Activated naive CD4-positive, alpha-beta T cell treated with anti-CD3 and anti-CD28 coated beads, Interleukin-2, amount 50 U/mL, for 72 hours (primary cell): ENCODE results near the gene SLC9A9. TPM values are rescaled to one million over a fixed set of nuclear protein-coding genes. Genes with fewer than 3 reads are reported as not detected.

ENCODE experiments used
- ATAC-seq, 2 donors: fragments of 150-1000 bp; cut with Tn5 transposase; 2 replicates each; pipeline ENCODE4 v1.10.0; 2021; ENCODE audit warnings: mild to moderate bottlenecking in 2 of 2, moderate library complexity in 2 of 2
- DNase-seq, 2 donors: peaks; one replicate each; pipeline ENCODE4 v3.0.0; 2021 to 2022; ENCODE audit warnings: low spot score in 2 of 2
- H3K27ac Mint-ChIP-seq, 2 donors: one replicate each; pipeline ENCODE4 v1.8.0; 2022; ENCODE audit warnings: mild to moderate bottlenecking in 2 of 2, mixed read lengths in 2 of 2
- H3K36me3 Mint-ChIP-seq, 2 donors: one replicate each; pipeline ENCODE4 v1.8.0; 2022; ENCODE audit warnings: mixed read lengths in 2 of 2
- H3K9me3 Mint-ChIP-seq, 2 donors: one replicate each; pipeline ENCODE4 v1.8.0; 2022; ENCODE audit warnings: mixed read lengths in 2 of 2
- total RNA-seq, 2 donors: library from RNA; stranded (reverse); gene quantifications; one replicate each; pipeline ENCODE4 v1.2.3, GENCODE V29; 2022

Gene SLC9A9
- total RNA-seq, 2 donors from 2014 or later, result 2.3 to 2.5 TPM

- Mint-ChIP-seq H3K9me3 (no peaks in the 10 kb centered on the region), H3K36me3 (no peaks in the 10 kb centered on the region)
- no peak for ATAC-seq
Measured at GRCh38 chr3:143482106-143483088, 365.9 kb downstream of the SLC9A9 start.

GRCh38 chr3:143480344-143480743, 367.9 kb downstream of the SLC9A9 start:
- DNase-seq (no peak), ATAC-seq (no peak)
- Mint-ChIP-seq H3K9me3 (no peaks in the 10 kb centered on the region), H3K27ac (no peak overlapping the region), H3K36me3 (no peaks in the 10 kb centered on the region)

More at GRCh38 chr3:143482106-143483088, 365.9 kb downstream of the SLC9A9 start:
- peak overlapping the region in 1 of 2 donors; percentile 46 for H3K27ac Mint-ChIP-seq
- no peak for DNase-seq

GRCh38 chr3:143479727-143480126, 368.5 kb downstream of the SLC9A9 start:
- DNase-seq (no peak), ATAC-seq (no peak)
- H3K27ac Mint-ChIP-seq, result no peak overlapping the region
- H3K36me3 Mint-ChIP-seq, result no peaks in the 10 kb centered on the region
- H3K9me3 Mint-ChIP-seq, result no peaks in the 10 kb centered on the region

GRCh38 chr3:143478115-143478693, 370.1 kb downstream of the SLC9A9 start:
- no peaks in the 10 kb centered on the region for H3K36me3 Mint-ChIP-seq
- H3K9me3 Mint-ChIP-seq, result no peaks in the 10 kb centered on the region
- no peak overlapping the region for H3K27ac Mint-ChIP-seq
- ATAC-seq (no peak), DNase-seq (no peak)

GRCh38 chr3:143476965-143477640, 371.2 kb downstream of the SLC9A9 start:
- no peak for DNase-seq
- peak in 1 of 2 donors; percentile 46 for ATAC-seq
- Mint-ChIP-seq H3K36me3 (no peaks in the 10 kb centered on the region), H3K9me3 (no peaks in the 10 kb centered on the region), H3K27ac (no peak overlapping the region)

- no peaks in the 10 kb centered on the region for H3K9me3 Mint-ChIP-seq
Measured at GRCh38 chr3:143475981-143476380, 372.3 kb downstream of the SLC9A9 start.

GRCh38 chr3:143472731-143473523, 375.3 kb downstream of the SLC9A9 start:
- no peak for DNase-seq
- H3K27ac Mint-ChIP-seq, result no peak overlapping the region
- H3K9me3 Mint-ChIP-seq, result no peaks in the 10 kb centered on the region
- ATAC-seq, result no peak
- no peaks in the 10 kb centered on the region for H3K36me3 Mint-ChIP-seq

More at GRCh38 chr3:143475981-143476380, 372.3 kb downstream of the SLC9A9 start:
- Mint-ChIP-seq H3K36me3 (no peaks in the 10 kb centered on the region), H3K27ac (no peak overlapping the region)
- no peak for DNase-seq
- ATAC-seq, result no peak

GRCh38 chr3:143471705-143472104, 376.6 kb downstream of the SLC9A9 start:
- H3K27ac Mint-ChIP-seq, result no peak overlapping the region
- ATAC-seq, result no peak
- H3K9me3 Mint-ChIP-seq, result no peaks in the 10 kb centered on the region
- DNase-seq, result no peak
- H3K36me3 Mint-ChIP-seq, result peaks cover 0 to 3% of the 10 kb centered on the region in 2 donors

GRCh38 chr3:143469159-143469558, 379.1 kb downstream of the SLC9A9 start:
- peaks cover 0 to 5% of the 10 kb centered on the region in 2 donors for H3K36me3 Mint-ChIP-seq
- ATAC-seq, result no peak
- no peak for DNase-seq
- no peaks in the 10 kb centered on the region for H3K9me3 Mint-ChIP-seq
- H3K27ac Mint-ChIP-seq, result no peak overlapping the region

GRCh38 chr3:143465666-143466065, 382.6 kb downstream of the SLC9A9 start:
- no peak for DNase-seq
- H3K9me3 Mint-ChIP-seq, result no peaks in the 10 kb centered on the region
- no peak for ATAC-seq
- no peak overlapping the region for H3K27ac Mint-ChIP-seq
- H3K36me3 Mint-ChIP-seq, result peaks cover 0 to 12% of the 10 kb centered on the region in 2 donors

- DNase-seq (no peak), ATAC-seq (no peak)
- Mint-ChIP-seq H3K9me3 (peaks cover 4 to 7% of the 10 kb centered on the region in 2 donors), H3K27ac (no peak overlapping the region), H3K36me3 (peaks cover 0 to 18% of the 10 kb centered on the region in 2 donors)
Measured at GRCh38 chr3:143464850-143465249, 383.4 kb downstream of the SLC9A9 start.

- no peak for ATAC-seq
- Mint-ChIP-seq H3K27ac (no peak overlapping the region), H3K9me3 (peaks cover 15% of the 10 kb centered on the region in 2 donors), H3K36me3 (peaks cover 0 to 10% of the 10 kb centered on the region in 2 donors)
- DNase-seq, result no peak
Measured at GRCh38 chr3:143455480-143455879, 392.8 kb downstream of the SLC9A9 start.

GRCh38 chr3:143450632-143451031, 397.6 kb downstream of the SLC9A9 start:
- DNase-seq (no peak), ATAC-seq (peak; percentile 51 to 70)
- H3K27ac Mint-ChIP-seq, result no peak overlapping the region
- no peaks in the 10 kb centered on the region for H3K9me3 Mint-ChIP-seq
- peaks cover 0 to 7% of the 10 kb centered on the region in 2 donors for H3K36me3 Mint-ChIP-seq

GRCh38 chr3:143447491-143447890, 400.8 kb downstream of the SLC9A9 start:
- DNase-seq (no peak), ATAC-seq (no peak)
- H3K27ac Mint-ChIP-seq, result no peak overlapping the region
- H3K36me3 Mint-ChIP-seq, result peaks cover 0 to 7% of the 10 kb centered on the region in 2 donors
- H3K9me3 Mint-ChIP-seq, result peaks cover 0 to 5% of the 10 kb centered on the region in 2 donors

- DNase-seq, result no peak
- H3K27ac Mint-ChIP-seq, result peak overlapping the region; percentile 72 to 80
- peaks cover 0 to 5% of the 10 kb centered on the region in 2 donors for H3K9me3 Mint-ChIP-seq
- peak; percentile 86 to 92 for ATAC-seq
- peaks cover 0 to 7% of the 10 kb centered on the region in 2 donors for H3K36me3 Mint-ChIP-seq
Measured at GRCh38 chr3:143445118-143445517, 403.1 kb downstream of the SLC9A9 start.

GRCh38 chr3:143443851-143444331, 404.4 kb downstream of the SLC9A9 start:
- DNase-seq, result peak in 1 of 2 donors; percentile 29
- H3K36me3 Mint-ChIP-seq, result peaks cover 0 to 7% of the 10 kb centered on the region in 2 donors
- ATAC-seq, result peak; percentile 70 to 72
- peaks cover 0 to 5% of the 10 kb centered on the region in 2 donors for H3K9me3 Mint-ChIP-seq
- peak overlapping the region; percentile 52 to 72 for H3K27ac Mint-ChIP-seq
